Activated CD4-positive, alpha-beta memory T cell treated with anti-CD3 and anti-CD28 coated beads for 36 hours (primary cell): ENCODE data around the gene GPN2. TPM values are rescaled to one million over a fixed set of nuclear protein-coding genes. Genes with fewer than 3 reads are reported as not detected.
"Not testable (repeated sequence)": the region's sequence is repeated elsewhere in the genome, so short reads cannot be mapped to it uniquely, and the experiment has no call there.

ENCODE experiments used
- CTCF ChIA-PET: fragments of 350-600 bp; sonication (Branson Sonifier 250); formaldehyde crosslinking; loops from one replicate; lab custom pipeline; 2021; ENCODE audit warnings: antibody characterized with exemption, inconsistent platforms; lab: Charles Lee
- POLR2A ChIA-PET: fragments of 350-600 bp; sonication (Branson Sonifier 250); formaldehyde crosslinking; loops from one replicate; lab custom pipeline; 2021; ENCODE audit warnings: antibody characterized with exemption; lab: Charles Lee
- DNase-seq: peaks from one replicate; pipeline ENCODE4 v3.0.0-alpha.2; 2020
- H3K27ac Mint-ChIP-seq: one replicate; pipeline ENCODE4 v1.8.0; 2021; ENCODE audit warnings: mixed read lengths
- H3K27me3 Mint-ChIP-seq: one replicate; pipeline ENCODE4 v1.8.0; 2021; ENCODE audit warnings: mixed read lengths
- H3K36me3 Mint-ChIP-seq: one replicate; pipeline ENCODE4 v1.8.0; 2021; ENCODE audit warnings: mixed read lengths
- H3K4me1 Mint-ChIP-seq: one replicate; pipeline ENCODE4 v1.8.0; 2021; ENCODE audit warnings: low read depth, mixed read lengths
- H3K4me3 Mint-ChIP-seq: one replicate; pipeline ENCODE4 v1.8.0; 2021; ENCODE audit warnings: mild to moderate bottlenecking, mixed read lengths
- H3K9me3 Mint-ChIP-seq: one replicate; pipeline ENCODE4 v1.8.0; 2021; ENCODE audit warnings: mixed read lengths
- intact Hi-C: fragments of 100-400 bp; cut with micrococcal nuclease; formaldehyde crosslinking; loops from one replicate; pipeline ENCODE4 v1.15.1; 2023
- total RNA-seq, 2 experiments: library from RNA; stranded (reverse); gene quantifications; one replicate each; pipeline ENCODE4 v1.2.3, GENCODE V29; 2021

Gene GPN2
- total RNA-seq, 2 experiments from 2014 or later = 35.4 to 38.3 TPM

DNA sequence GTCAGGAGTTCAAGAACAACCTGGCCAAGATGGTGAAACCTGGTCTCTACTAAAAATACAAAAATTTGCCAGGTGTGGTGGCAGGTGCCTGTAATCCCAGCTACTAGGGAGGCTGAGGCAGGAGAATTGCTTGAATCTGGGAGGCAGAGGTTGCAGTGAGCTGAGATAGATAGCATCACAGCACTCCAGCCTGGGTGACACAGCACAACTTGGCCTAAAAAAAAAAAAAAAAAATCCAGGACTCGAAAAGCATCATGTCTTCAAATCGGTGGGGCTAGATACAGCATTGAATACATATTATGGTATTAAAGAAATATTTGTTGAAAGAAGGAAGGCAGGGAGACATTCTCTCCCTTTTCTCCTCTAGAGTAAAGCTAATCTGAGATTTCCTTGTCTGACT lies 17.0 kb downstream of the GPN2 start:
- H3K4me3 Mint-ChIP-seq, DNase-seq, H3K27ac Mint-ChIP-seq, intact Hi-C loops, H3K36me3 Mint-ChIP-seq, H3K27me3 Mint-ChIP-seq, H3K4me1 Mint-ChIP-seq, H3K9me3 Mint-ChIP-seq: not testable (repeated sequence)
- CTCF ChIA-PET = interaction anchor here (1.0 to 1.8 kb wide), 3 partner anchors 63 to 275 kb away, joined by 3 to 6 read pairs (median 4); no protein-coding TSS in a partner anchor
- POLR2A ChIA-PET = interaction anchor here (0.6 kb wide), 1 partner anchor 128 kb away, joined by 3 read pairs; no protein-coding TSS in a partner anchor

DNA sequence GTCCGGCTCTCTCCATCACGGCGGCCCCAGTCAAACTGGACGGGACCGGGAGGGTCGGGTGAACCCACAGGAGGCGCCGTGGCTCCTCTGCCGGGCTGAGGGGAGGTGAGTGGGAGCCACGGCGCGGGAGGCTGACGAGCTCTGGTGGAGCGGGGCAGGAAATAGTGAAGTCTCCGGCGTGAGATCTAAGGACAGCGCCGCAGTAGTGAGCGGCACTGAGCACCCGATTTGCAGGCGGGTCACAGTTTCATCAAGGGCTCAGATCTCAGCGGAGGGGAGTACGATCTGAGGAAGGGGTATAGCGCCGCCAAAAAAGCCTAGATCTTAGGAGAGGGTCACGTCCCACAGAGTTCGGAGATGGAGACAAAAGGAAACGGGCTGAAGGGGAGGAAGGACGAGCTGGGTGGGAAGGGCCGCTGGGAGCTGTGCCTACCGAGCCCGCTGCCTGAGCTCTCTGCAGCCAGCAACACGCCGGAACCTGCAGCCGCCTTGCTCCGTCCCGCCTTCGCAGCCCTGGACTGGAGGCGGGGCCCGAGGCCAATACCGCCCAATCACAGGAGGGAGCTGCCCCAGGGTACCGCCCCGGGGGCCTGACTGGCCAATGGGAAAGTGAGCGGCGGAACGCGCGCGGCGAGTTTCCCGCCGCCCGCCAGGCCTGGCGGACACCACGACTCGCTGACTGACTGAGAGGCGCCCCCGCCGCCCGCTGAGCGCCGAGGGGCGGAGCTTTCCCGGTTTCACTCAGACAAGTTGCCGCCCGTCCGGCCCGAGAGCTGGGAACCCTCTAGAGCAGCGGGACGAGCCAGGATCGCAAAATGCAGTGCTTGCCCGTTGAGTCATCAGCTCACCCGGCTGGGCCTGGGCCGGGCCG lies 25.2 kb downstream of the GPN2 start:
- H3K9me3 Mint-ChIP-seq = no peaks in the 10 kb centered on the region
- POLR2A ChIA-PET = interaction anchor here (0.6 to 2.4 kb wide), 26 partner anchors 9 to 393 kb away, joined by 3 to 28 read pairs (median 4); partner anchors contain the start of genes GPATCH3, GPN2, HMGN2 and PIGV
- CTCF ChIA-PET = interaction anchor here (0.6 to 5.5 kb wide), 16 partner anchors 13 to 593 kb away, joined by 3 to 29 read pairs (median 5); partner anchors contain the start of gene GPN2
- peaks cover 29% of the 10 kb centered on the region for H3K4me1 Mint-ChIP-seq
- H3K27me3 Mint-ChIP-seq = no peaks in the 10 kb centered on the region
- peaks cover 3% of the 10 kb centered on the region for H3K36me3 Mint-ChIP-seq
- DNase-seq = peak; percentile 97
- intact Hi-C loops = loop anchor here (1.0 to 10.0 kb wide), 7 partner anchors 32 to 392 kb away; partner anchors contain the start of genes ARID1A, HMGN2, NUDC and ZDHHC18
- H3K27ac Mint-ChIP-seq = peak overlapping the region; percentile 94
- peak overlapping the region; percentile 98 for H3K4me3 Mint-ChIP-seq

GRCh38 chr1:26863685-26864077 lies 26.4 kb downstream of the GPN2 start:
- H3K36me3 Mint-ChIP-seq = peaks cover 3% of the 10 kb centered on the region
- H3K27ac Mint-ChIP-seq = no peak overlapping the region
- no peaks in the 10 kb centered on the region for H3K9me3 Mint-ChIP-seq
- POLR2A ChIA-PET = no interaction called here
- CTCF ChIA-PET = interaction anchor here (0.7 to 5.5 kb wide), 2 partner anchors 14 to 54 kb away, joined by 3 to 29 read pairs; no protein-coding TSS in a partner anchor
- no peaks in the 10 kb centered on the region for H3K27me3 Mint-ChIP-seq
- intact Hi-C loops = loop anchor here (2.0 to 10.0 kb wide), 5 partner anchors 31 to 391 kb away; partner anchors contain the start of genes ARID1A, HMGN2 and NUDC
- DNase-seq = no peak
- H3K4me1 Mint-ChIP-seq = peaks cover 29% of the 10 kb centered on the region
- H3K4me3 Mint-ChIP-seq = peak overlapping the region; percentile 98

- peak within 1 kb of the TSS; percentile 98 for H3K4me3 Mint-ChIP-seq
- peak; percentile 82 for DNase-seq
- H3K36me3 Mint-ChIP-seq = peaks cover 3% of the 10 kb centered on the region
- peaks cover 29% of the 10 kb centered on the region for H3K4me1 Mint-ChIP-seq
- no peaks in the 10 kb centered on the region for H3K9me3 Mint-ChIP-seq
- intact Hi-C loops = loop anchor here (10.0 kb wide), 1 partner anchor 168 kb away; the partner anchor contains the start of gene ARID1A
- CTCF ChIA-PET = interaction anchor here (0.7 to 5.5 kb wide), 4 partner anchors 14 to 53 kb away, joined by 3 to 29 read pairs (median 4); partner anchors contain the start of gene ZDHHC18
- H3K27me3 Mint-ChIP-seq = no peaks in the 10 kb centered on the region
- peak within 1 kb of the TSS; percentile 42 for H3K27ac Mint-ChIP-seq
- POLR2A ChIA-PET = no interaction called here
Measured at GRCh38 chr1:26862781-26863684, 27.1 kb downstream of the GPN2 start, which contains the start of gene SFN. TSS of gene SFN (plus strand) at chr1:26863149. CDS start at chr1:26863213, 64 bp downstream.

- Mint-ChIP-seq H3K27ac (peak overlapping the region; percentile 42), H3K36me3 (peaks cover 4% of the 10 kb centered on the region), H3K4me3 (no peak overlapping the region), H3K9me3 (no peaks in the 10 kb centered on the region), H3K4me1 (peaks cover 29% of the 10 kb centered on the region), H3K27me3 (no peaks in the 10 kb centered on the region)
- CTCF ChIA-PET = interaction anchor here (0.7 to 1.5 kb wide), 7 partner anchors 10 to 260 kb away, joined by 3 to 6 read pairs (median 3); partner anchors contain the start of gene ZDHHC18
- intact Hi-C loops = loop anchor here (10.0 kb wide), 1 partner anchor 167 kb away; the partner anchor contains the start of gene ARID1A
- POLR2A ChIA-PET = no interaction called here
- DNase-seq = no peak
Measured at GRCh38 chr1:26861889-26862378, 28.1 kb downstream of the GPN2 start.

DNA sequence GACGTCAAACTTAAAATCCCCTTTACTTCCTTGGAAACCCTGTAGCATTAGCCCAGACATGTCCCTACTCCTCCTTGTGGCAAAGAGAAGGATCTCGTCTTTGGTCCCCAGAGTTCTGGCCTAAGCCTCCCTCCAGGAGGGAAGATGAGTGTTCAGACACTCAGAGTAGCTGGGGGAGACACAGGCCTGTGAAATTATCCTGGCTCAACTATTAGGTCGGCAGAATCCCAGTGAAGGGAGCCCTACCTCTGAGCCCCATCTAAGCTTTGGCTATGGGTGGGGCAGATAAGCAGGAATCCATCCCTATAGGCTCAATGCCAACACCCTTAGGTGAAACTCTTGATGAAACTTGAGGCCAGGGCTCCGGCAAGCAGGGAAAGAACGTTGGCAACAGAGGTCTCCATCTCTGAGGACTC lies 28.8 kb downstream of the GPN2 start:
- H3K4me1 Mint-ChIP-seq = peaks cover 29% of the 10 kb centered on the region
- ChIA-PET POLR2A (no interaction called here), CTCF (interaction anchor here (0.7 to 1.5 kb wide), 4 partner anchors 16 to 277 kb away, joined by 3 to 6 read pairs (median 3); partner anchors contain the start of gene ZDHHC18)
- H3K27me3 Mint-ChIP-seq = no peaks in the 10 kb centered on the region
- H3K4me3 Mint-ChIP-seq = no peak overlapping the region
- H3K36me3 Mint-ChIP-seq = peaks cover 6% of the 10 kb centered on the region
- H3K27ac Mint-ChIP-seq = peak overlapping the region; percentile 38
- no peak for DNase-seq
- no peaks in the 10 kb centered on the region for H3K9me3 Mint-ChIP-seq
- intact Hi-C loops = loop anchor here (10.0 kb wide), 1 partner anchor 166 kb away; the partner anchor contains the start of gene ARID1A

DNA sequence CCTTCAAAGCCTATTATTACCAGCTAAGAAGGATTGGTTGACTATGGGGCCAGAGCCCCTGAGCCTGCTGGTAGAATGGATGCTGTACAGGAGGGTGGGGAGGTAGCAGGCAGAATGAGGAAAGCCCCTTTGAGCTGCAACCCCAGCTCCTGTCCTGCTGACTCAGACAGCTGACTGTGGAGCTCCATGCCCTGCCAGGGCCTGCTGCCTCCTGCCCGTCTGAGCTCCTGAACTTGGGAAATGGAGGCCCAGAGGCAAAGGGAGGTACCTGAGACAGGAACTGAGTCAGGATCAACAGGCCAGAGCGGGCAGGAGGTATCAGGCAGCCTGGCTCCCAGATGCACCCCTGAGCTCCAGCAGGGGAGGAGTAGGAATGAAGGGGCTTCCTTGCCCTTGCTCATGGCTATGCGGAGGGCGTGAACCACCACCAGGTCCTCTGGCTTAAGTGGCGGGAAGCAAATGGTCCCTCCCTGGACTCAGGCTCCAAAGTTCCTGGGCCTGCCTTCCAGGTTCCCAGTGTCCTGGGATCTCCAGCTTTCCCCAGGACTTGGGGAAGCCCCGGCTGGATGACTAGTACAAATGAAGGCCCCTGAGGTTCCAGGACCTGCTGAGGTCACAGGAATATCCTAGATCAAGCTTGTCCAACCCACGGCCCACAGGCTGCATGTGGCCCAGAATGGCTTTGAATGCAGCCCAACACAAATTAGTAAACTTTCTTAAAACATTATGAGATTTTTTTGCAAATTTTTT lies 31.0 kb downstream of the GPN2 start:
- H3K27ac Mint-ChIP-seq = no peak overlapping the region
- intact Hi-C loops = no loop called here
- H3K9me3 Mint-ChIP-seq = no peaks in the 10 kb centered on the region
- POLR2A ChIA-PET = interaction anchor here (0.7 to 1.4 kb wide), 3 partner anchors 10 to 20 kb away, joined by 3 to 4 read pairs (median 3); no protein-coding TSS in a partner anchor
- CTCF ChIA-PET = interaction anchor here (0.6 to 4.6 kb wide), 3 partner anchors 20 to 978 kb away, joined by 4 to 28 read pairs (median 4); no protein-coding TSS in a partner anchor
- H3K36me3 Mint-ChIP-seq = peaks cover 14% of the 10 kb centered on the region
- no peak for DNase-seq
- H3K4me1 Mint-ChIP-seq = peaks cover 21% of the 10 kb centered on the region
- no peak overlapping the region for H3K4me3 Mint-ChIP-seq
- no peaks in the 10 kb centered on the region for H3K27me3 Mint-ChIP-seq

DNA sequence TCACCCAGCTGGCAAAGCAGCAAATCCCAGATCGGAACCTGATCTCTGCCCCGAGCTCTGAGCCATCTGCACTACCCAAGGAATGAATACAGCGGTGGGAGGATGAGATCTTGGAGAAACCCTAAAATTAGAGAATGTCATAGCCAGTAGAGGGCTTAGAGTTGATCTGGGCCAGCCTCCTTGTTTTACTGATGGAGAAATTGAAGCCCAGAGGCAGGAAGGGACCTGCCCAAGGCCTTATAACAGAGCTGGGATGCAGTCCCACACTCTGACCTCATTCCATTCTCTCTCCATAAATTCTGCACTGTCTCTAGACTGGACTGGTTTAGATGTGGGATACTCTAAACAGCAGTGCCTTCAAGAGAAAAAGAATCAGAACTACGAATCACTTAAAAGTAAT lies 31.9 kb downstream of the GPN2 start:
- Mint-ChIP-seq H3K4me3 (no peak overlapping the region), H3K9me3 (no peaks in the 10 kb centered on the region), H3K27ac (no peak overlapping the region), H3K4me1 (peaks cover 14% of the 10 kb centered on the region), H3K36me3 (peaks cover 23% of the 10 kb centered on the region), H3K27me3 (no peaks in the 10 kb centered on the region)
- no peak for DNase-seq
- ChIA-PET POLR2A (interaction anchor here (1.3 to 1.5 kb wide), 2 partner anchors 9 to 25 kb away, joined by 4 to 5 read pairs; no protein-coding TSS in a partner anchor), CTCF (interaction anchor here (4.6 kb wide), 1 partner anchor 21 kb away, joined by 28 read pairs; no protein-coding TSS in a partner anchor)
- intact Hi-C loops = no loop called here

DNA sequence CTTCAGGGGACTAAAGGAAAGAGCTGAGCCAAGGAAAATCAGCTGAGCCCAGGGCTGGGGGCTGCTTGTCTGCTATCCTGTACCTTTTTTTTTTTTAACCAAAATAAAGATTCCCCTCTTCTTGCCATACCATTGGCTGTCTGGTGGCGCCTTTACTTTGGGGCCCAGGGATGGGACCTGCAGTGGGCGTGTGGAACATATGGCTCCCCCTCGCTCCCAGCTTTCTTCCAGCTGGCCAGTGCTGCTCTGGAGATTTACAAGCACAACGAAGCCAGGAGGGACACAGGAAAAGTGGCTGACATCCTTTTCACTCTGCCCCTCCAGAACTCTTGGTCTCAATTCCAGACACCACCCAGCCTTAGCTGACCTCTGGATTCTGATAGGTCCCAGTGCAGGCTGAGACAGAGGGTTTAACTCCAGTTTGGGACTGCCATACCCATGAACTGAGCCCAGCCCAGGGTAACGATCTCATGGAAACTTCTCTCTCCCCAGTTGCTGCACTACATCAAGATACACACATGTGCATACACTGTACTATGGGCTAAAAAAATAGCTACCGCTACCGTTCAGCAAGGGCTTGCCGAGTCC lies 32.5 kb downstream of the GPN2 start:
- DNase-seq = no peak
- ChIA-PET POLR2A (interaction anchor here (0.5 to 1.5 kb wide), 3 partner anchors 8 to 475 kb away, joined by 3 to 5 read pairs (median 4); no protein-coding TSS in a partner anchor), CTCF (interaction anchor here (4.6 kb wide), 1 partner anchor 22 kb away, joined by 28 read pairs; no protein-coding TSS in a partner anchor)
- intact Hi-C loops = no loop called here
- H3K9me3 Mint-ChIP-seq = no peaks in the 10 kb centered on the region
- no peaks in the 10 kb centered on the region for H3K27me3 Mint-ChIP-seq
- peaks cover 29% of the 10 kb centered on the region for H3K36me3 Mint-ChIP-seq
- H3K4me3 Mint-ChIP-seq = no peak overlapping the region
- no peak overlapping the region for H3K27ac Mint-ChIP-seq
- peaks cover 8% of the 10 kb centered on the region for H3K4me1 Mint-ChIP-seq
